ENCODE data around the gene WNT2B.
A peak's percentile ranks its signal among the peaks of the same experiment; 100 is the strongest.

Gene WNT2B

DNA sequence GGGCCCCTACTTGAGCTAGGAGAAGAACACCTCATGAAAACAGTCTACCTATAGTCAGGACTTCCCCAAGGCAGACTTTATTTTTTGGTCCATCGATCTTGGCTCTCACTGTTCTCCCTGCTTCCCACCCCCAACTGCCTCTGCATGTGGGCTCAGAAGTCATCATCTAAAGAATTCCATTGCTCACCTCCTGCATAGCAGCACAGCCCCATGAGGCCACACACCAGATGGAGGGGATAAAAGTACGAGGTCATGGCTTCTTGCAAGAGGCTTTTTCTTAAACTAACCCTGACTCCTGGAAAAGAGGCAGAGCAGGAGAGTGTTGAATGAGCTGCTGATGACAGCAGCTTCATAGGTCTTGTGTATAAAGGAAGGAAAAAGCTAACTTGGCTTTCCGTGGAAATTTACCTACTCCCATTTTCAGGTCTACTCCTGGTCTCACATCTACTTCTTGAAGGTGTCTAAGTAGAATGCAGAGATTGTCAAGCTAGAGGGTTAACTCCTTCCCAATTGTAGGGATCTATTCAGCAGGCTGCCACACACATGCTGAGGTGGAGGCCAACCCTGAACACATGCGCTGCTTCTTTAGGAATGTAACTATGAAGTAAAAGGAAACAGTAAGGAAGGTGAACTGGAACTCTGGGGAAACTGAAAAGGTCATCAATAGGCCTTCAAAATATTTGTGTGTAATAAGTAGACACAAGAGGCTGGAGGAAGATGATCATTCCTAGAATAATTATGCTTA lies 18.7 kb downstream of the WNT2B start:
- peak; percentile 58 to 59 for DNase-seq (ENCODE audit: low read depth in 2 of 2)

DNA sequence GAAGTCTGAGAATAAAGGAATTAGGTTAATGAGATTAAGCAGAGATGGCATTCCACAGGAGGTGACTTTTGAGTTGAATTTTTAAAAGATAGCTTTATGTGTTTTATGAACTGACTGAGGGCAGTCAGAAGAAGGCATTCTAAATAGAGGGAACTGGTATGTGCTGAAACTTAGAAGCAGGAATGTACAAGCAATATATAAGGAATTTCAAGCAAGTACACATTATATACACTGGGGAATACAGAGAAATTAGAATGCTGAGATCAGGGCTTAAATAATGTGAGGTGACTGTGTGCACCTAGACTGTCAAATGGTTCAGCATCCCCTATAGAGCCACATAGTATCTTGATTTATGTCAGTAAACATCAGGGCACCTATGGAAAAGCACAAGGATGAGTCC lies 19.3 kb downstream of the WNT2B start:
- peak in 1 of 2 experiments; percentile 38 for DNase-seq (ENCODE audit: low read depth in 2 of 2)

- peak in 1 of 2 experiments; percentile 53 for DNase-seq (ENCODE audit: low read depth in 2 of 2)
Measured at GRCh38 chr1:112529301-112529700, 20.5 kb downstream of the WNT2B start.

DNA sequence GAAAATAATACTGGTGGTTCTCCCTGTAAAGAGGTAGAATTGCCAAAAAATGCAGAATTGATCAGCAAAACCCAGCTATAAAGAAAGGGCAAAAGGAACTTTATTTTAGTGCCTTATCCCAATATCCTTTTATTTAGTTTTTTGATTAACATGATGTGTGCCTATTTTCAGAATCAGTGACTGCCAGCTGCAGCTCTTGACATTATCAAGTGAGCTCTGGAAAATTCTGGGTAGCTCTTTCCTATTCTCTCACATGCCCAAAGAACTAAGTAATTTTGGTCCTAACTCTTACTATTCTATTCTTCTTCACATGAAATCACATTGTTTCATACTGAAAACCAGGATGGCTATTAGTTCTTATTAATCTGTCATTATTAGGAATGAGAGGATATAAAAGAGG lies 22.1 kb downstream of the WNT2B start:
- no peak for DNase-seq (ENCODE audit: low read depth in 2 of 2)

GRCh38 chr1:112532064-112532463 lies 23.3 kb downstream of the WNT2B start:
- DNase-seq (ENCODE audit: low read depth in 2 of 2), result no peak

- DNase-seq (ENCODE audit: low read depth in 2 of 2), result peak; percentile 73 to 75
Measured at GRCh38 chr1:112533029-112533428, 24.3 kb downstream of the WNT2B start.

- DNase-seq (ENCODE audit: low read depth in 2 of 2), result no peak
Measured at GRCh38 chr1:112536561-112536960, 27.8 kb downstream of the WNT2B start.

- DNase-seq (ENCODE audit: low read depth in 2 of 2), result no peak
Measured at GRCh38 chr1:112537456-112537855, 28.7 kb downstream of the WNT2B start.

DNA sequence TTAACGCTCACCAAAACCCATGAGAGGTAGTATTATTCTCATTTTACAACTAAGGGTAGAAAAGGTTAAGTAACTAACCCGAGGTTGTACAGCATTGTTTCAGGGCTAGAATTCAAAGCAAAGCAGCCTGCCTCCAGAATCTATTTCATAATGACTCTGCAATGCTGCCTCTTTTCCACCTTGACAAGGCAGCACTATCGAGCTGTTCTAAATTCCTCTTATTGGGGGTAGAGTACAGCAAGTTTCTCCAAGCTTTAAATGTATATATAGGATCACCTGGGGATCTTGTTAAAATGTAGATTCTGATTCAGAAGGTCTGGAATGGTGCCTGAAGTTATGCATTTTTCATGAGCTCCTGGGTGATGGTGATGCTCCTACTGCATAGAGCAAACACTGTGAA lies 30.1 kb downstream of the WNT2B start:
- no peak for DNase-seq (ENCODE audit: low read depth in 2 of 2)

- no peak for DNase-seq (ENCODE audit: low read depth in 2 of 2)
Measured at GRCh38 chr1:112540226-112540794, 31.5 kb downstream of the WNT2B start.

DNA sequence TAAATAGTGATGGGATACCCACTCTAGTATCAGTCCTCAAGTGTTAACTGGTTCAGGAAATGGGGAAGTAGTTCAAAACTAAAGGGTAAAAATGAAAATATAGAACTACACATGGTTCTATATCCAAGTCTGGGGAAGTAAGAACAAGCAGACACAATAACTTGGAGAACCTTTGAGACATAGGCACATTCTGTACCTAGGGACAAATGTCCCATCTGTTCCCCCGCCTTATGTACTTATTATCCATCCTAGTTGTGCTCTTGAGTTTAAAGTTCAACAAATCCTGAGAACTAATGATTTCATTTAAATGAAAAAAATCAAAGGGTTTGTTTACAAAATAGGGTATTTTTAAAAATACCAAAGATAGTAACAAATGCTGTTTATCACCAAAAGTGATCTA lies 32.5 kb downstream of the WNT2B start:
- no peak for DNase-seq (ENCODE audit: low read depth in 2 of 2)

DNA sequence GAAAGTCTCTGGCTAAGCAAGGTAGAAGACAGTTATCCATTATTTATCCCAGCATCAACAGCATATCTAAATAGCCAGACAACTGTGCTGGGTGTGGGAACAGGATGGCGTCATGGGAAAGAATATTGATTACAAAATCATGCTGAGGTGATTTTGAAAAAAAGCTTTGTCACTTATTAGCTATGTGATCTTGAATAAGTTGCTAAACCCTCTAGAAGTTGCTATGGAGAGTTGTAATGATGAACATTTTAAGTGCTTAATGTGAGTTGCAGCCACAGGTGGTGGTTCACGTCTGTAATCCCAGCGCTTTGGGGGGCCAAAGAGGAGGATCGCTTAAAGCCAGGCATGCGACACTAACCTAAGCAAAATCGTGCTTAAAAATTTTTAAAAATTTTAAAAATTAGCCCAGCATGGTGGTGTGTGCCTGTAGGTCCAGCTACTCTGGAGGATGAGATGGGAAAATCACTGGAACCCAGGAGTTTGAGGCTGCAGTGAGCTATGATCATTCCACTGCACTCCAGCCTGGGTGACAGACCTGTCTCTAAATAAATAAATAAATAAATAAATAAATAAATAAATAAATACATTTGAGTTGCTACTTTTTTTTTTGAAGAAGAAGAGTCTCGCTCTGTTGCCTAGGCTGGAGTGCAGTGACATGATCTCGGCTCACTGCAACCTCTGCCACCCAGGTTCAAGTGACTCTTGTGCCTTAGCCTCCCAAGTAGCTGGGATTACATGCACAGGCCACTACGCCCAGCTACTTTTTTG lies 33.6 kb downstream of the WNT2B start:
- DNase-seq (ENCODE audit: low read depth in 2 of 2), result no peak

- peak; percentile 84 to 86 for DNase-seq (ENCODE audit: low read depth in 2 of 2)
Measured at GRCh38 chr1:112544011-112544688, 35.4 kb downstream of the WNT2B start.

- DNase-seq (ENCODE audit: low read depth in 2 of 2), result peak; percentile 64 to 66
Measured at GRCh38 chr1:112544751-112545150, 36.0 kb downstream of the WNT2B start.

DNA sequence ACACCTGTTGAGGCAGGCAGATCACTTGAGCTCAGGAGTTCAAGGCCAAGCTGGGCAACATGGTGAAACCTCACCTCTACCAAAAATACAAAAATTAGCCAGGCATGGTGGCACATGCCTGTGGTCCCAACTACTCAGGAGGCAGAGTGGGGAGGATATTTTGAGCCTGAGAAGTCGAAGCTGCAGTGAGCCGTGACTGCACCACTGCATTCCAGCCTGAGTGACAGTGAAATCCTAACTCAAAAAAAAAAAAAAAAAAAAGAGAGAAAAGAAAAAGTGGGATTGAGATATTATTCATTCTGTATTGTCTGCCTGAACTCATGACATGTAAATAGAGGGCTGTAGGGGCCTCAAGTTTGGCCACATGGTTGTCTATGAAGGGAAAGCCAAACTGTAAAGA lies 37.3 kb downstream of the WNT2B start:
- DNase-seq (ENCODE audit: low read depth in 2 of 2), result no peak

GRCh38 chr1:112548547-112548946 lies 39.8 kb downstream of the WNT2B start:
- no peak for DNase-seq (ENCODE audit: low read depth in 2 of 2)

DNA sequence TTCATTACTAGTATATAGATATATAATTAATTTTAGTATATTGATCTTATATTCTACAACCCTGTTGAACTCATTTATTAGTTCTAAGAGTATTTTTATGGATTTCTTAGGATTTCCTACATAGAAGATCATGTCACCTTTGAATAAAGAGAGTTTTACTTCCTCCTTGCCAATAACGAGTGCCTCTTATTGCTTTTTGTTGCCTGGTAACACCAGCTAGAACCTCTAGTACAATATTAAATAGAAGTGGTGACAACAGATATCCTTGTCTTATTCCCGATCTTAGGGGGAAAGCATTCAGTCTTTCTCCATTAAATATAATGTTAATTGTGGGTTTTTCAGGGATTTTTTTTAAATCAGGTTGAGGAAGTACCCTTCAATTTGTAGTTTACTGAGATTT lies 40.8 kb downstream of the WNT2B start:
- no peak for DNase-seq (ENCODE audit: low read depth in 2 of 2)

GRCh38 chr1:112554411-112554810 lies 45.6 kb downstream of the WNT2B start:
- DNase-seq (ENCODE audit: low read depth in 2 of 2), result no peak

DNA sequence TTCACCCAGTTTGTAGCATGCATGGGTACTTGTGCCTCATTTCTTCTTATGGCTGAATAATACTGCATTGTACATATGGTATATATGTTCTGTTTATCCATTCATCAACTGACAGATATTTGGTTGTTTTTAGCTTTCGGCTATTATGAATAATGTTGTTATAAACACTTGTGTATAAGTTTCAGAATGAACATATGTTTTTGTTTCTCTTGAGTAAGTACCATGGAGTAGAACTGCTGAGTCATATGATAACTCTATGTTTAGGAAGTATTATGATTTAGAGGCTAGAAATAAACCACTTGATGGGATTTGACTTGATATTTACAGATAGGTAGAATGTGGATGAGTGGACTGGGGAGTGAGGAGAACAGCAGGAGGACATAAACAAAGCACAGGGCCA lies 48.6 kb downstream of the WNT2B start:
- no peak for DNase-seq (ENCODE audit: low read depth in 2 of 2)

- no peak for DNase-seq (ENCODE audit: low read depth in 2 of 2)
Measured at GRCh38 chr1:112558634-112559033, 49.9 kb downstream of the WNT2B start.

DNA sequence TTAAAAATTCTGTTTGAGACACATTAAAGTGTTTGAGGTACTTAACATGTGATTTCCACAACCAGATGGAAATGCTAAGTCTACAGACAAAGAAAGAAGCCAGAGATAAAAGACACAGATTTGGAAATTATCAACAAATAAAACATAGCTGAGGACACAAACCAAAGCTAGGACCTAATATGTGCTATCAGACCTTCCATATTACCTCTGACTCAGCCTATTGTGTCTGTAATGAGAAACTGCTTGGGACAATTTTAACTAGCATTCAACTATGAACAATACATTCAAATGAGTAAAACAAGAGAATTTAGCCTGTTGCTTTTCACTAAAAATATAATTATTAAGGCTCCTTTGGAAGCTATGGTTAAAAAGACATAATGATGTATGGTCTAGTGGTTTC lies 54.6 kb downstream of the WNT2B start:
- DNase-seq (ENCODE audit: low read depth in 2 of 2), result no peak

- no peak for DNase-seq (ENCODE audit: low read depth in 2 of 2)
Measured at GRCh38 chr1:112564081-112564480, 55.3 kb downstream of the WNT2B start.

Measured in fibroblast of skin of left quadriceps (primary cell).